GM10266 (cell line): Measurements from ENCODE around the gene PBXIP1.

Source experiments
- DNase-seq: peaks from one replicate; pipeline ENCODE4 v3.0.0; 2012; ENCODE audit errors: extremely low spot score
- TF ChIP-seq, protein P1 (sequence below): IDR thresholded peaks from 2 replicates; pipeline ENCODE4 v1.5.1; 2012; ENCODE audit warnings: mild to moderate bottlenecking, low read depth; ENCODE audit not compliant: control insufficient read depth, insufficient read depth; ENCODE audit errors: missing control alignments

PBXIP1 gene

DNA sequence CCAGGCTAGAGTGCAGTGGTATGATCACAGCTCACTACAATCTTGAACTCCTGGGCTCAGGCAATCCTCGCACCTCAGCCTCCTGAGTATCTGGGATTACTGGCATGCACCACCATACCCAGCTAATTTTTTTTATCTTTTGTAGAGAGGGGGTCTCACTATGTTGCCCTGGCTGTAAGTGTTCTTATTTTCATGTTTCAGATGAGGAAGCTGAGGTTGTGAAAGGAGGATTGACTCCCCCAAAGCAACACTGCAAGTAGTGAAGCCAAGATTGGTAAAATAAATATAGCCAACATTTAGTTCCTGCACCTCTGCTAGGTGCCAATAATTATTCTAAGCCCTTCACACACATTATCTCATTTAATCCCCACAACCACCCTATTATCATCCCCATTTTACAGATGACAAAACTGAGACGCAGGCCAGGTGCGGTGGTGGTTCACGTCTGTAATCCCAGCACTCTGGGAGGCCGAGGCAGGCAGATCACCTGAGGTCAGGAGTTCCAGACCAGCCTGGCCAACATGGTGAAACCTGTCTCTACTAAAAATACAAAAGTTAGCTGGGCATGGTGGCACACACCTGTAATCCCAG lies 21.4 kb downstream of the PBXIP1 start:
- DNase-seq, result no peak

DNA sequence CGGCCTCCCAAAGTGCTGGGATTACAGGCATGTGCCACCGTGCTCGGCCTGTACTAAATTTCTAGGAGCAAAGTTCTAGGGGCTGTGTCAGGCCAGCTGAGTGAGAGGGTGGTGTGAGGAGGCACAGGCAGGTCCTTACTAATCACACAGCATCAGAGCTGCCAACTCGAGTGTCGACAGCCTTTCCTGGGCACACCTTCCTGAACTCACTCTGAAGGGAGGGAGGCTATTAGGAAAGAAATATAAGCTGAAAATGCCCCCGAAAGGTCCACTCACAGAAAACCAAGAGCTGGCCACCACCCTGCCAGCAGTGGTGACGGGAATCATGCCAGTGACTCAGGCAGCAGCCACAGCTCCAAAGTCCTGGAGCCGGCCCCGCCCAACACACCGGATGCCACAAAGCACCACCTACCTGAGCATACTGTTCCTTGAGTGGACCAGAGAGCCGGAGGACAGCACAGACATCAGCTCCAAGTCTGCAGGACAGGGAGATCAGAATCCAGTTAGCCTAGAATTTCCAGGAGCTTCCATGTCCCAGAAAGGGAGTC lies 23.9 kb downstream of the PBXIP1 start:
- TF ChIP-seq, protein P1, sequence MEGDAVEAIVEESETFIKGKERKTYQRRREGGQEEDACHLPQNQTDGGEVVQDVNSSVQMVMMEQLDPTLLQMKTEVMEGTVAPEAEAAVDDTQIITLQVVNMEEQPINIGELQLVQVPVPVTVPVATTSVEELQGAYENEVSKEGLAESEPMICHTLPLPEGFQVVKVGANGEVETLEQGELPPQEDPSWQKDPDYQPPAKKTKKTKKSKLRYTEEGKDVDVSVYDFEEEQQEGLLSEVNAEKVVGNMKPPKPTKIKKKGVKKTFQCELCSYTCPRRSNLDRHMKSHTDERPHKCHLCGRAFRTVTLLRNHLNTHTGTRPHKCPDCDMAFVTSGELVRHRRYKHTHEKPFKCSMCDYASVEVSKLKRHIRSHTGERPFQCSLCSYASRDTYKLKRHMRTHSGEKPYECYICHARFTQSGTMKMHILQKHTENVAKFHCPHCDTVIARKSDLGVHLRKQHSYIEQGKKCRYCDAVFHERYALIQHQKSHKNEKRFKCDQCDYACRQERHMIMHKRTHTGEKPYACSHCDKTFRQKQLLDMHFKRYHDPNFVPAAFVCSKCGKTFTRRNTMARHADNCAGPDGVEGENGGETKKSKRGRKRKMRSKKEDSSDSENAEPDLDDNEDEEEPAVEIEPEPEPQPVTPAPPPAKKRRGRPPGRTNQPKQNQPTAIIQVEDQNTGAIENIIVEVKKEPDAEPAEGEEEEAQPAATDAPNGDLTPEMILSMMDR, result no peak
- DNase-seq, result no peak

More for the DNA sequence above, 21.4 kb downstream of the PBXIP1 start:
- TF ChIP-seq, protein P1, result no peak

DNA sequence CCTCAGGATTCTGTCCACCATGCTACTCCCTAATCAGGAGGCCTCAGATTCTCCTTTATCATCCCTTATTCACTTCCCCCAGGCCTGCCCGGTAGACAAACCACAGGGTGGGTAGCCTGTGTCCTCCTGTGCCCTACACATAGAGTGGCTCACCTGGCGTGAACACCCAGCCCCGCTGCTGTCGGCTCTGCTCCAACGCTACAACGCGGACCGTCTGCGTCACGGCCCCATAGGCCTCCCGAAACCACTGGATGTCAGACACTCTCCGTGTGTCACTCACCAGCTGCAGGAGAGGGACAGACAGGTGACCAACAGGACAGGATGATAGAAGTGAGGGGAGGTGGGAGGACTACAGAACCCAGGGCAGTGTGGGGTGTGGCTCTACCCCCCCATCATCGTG lies 29.7 kb downstream of the PBXIP1 start:
- TF ChIP-seq, protein P1, result no peak
- no peak for DNase-seq

DNA sequence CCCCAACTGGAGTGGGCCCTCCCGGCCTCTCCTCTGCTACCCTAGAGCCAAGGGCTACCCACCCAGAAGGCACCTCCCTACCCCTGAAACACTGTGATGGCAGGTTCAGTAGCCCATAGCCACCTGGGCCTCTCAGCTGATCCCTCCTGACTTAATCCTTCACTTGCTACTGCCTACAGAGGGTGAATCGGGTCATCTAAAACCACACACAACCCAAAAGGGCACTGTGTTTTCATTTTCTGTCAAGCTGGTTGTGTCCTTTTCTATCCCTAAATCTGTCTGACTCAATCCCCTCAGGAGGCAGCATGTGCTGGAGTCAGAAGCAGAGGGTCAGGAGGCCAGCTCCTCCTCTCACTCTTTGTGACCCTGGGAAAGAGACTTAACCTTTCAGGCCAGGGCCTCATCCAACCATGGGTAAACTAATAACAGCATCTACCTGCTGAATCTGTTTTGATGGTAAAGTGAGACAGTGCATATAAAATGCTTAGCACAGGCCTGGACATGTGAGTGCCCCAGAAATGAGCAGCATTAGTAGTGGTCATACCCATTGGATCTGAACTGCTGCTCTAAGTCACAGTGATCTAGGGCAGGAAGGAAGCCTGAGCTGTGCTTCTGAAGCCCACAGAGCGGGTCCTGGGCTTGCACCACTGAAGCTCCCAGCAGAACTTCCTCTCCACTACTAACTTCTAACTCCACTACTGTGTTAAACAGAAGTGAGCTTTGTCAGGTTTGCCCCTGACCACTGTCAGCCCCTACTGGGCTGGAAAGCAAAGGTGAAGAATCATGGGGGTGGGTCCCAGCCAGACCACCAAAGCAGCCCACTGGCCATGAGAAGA lies 30.3 kb downstream of the PBXIP1 start:
- TF ChIP-seq, protein P1, result no peak
- no peak for DNase-seq

DNA sequence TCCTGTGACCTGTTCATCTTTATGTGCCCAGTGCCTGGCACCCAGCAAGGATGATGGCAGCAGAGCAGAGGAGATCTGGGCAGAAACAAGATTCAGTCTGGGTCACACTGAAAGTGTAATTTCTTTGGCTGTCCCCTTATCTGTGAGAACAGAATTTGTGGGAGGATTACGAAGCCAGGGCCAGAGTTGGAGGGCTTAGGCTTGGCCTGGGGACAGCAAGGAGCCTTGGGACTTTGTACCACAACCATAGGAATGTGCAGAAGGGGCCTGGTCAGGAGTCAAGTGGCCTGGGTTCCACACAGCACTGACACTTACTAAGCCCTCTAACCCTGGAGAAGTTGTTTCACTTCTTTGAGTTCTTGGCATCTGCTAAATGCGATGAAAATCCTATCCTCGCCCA lies 32.2 kb downstream of the PBXIP1 start:
- no peak for DNase-seq
- TF ChIP-seq, protein P1, result no peak

DNA sequence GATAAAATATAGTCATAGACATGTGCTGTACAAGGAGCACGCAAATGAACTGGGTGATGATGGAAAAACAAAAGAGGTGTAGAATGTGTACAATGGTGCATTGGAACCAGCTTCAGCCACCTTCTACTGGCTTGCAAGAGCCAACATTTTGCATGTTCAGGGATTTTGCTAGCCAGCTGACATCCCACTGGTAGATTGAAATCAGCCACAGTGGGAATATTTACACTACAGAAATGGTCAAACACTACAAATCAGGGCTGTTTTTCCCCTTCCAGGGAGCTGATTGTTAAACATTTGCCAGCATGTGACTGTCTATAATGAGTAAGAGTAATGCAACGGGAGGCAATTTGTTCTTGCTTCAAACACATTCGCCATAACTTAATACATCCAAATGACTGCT lies 42.6 kb downstream of the PBXIP1 start:
- TF ChIP-seq, protein P1, result no peak
- DNase-seq, result no peak

DNA sequence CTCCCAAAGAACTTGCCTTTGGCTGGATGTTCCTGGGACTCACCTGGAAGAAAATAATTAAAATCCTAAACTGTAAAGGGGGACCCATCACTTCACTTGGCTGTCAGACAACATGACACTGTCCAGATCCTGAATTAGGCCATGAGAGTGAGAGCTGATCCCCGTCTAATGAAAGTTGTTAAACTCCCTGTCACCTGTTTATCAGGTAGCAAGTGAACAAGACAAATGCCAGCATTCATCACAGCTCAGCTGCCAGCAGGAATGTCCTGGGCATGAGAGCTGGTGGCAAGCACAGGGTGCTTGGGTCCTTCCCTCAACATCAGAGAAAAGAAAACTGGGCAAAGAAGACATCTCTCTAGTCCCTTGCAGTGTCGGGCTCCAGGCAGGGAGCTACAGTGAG lies 43.1 kb downstream of the PBXIP1 start:
- TF ChIP-seq, protein P1, result no peak
- no peak for DNase-seq
